WI38 (cell line): Measurements from ENCODE around the gene CHRM1.

Experiments used
- H3K4me3 ChIP-seq: 2 replicates; pipeline ENCODE4 v1.5.1; 2011; ENCODE audit warnings: low read depth, mild to moderate bottlenecking, control low read depth, low read length
- CTCF ChIP-seq: IDR thresholded peaks from 2 replicates; pipeline ENCODE4 v1.5.1; 2012; ENCODE audit warnings: low read depth, mild to moderate bottlenecking, control low read depth, low read length

CHRM1 gene, protein sequence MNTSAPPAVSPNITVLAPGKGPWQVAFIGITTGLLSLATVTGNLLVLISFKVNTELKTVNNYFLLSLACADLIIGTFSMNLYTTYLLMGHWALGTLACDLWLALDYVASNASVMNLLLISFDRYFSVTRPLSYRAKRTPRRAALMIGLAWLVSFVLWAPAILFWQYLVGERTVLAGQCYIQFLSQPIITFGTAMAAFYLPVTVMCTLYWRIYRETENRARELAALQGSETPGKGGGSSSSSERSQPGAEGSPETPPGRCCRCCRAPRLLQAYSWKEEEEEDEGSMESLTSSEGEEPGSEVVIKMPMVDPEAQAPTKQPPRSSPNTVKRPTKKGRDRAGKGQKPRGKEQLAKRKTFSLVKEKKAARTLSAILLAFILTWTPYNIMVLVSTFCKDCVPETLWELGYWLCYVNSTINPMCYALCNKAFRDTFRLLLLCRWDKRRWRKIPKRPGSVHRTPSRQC

GRCh38 chr11:62921201-62921572 lies at the start of gene CHRM1:
Gene CHRM1 (minus strand): TSS chr11:62921363. CDS start chr11:62911100, 10,263 bp downstream.
- no peak within 1 kb of the TSS for H3K4me3 ChIP-seq
- TF ChIP-seq CTCF = no peak

- no peak for TF ChIP-seq CTCF
- H3K4me3 ChIP-seq = no peak overlapping the region
Measured at GRCh38 chr11:62965574-62965973, 44.4 kb upstream of the CHRM1 start.

GRCh38 chr11:62962391-62962790 lies 41.2 kb upstream of the CHRM1 start:
- no peak overlapping the region for H3K4me3 ChIP-seq
- TF ChIP-seq CTCF = no peak

DNA sequence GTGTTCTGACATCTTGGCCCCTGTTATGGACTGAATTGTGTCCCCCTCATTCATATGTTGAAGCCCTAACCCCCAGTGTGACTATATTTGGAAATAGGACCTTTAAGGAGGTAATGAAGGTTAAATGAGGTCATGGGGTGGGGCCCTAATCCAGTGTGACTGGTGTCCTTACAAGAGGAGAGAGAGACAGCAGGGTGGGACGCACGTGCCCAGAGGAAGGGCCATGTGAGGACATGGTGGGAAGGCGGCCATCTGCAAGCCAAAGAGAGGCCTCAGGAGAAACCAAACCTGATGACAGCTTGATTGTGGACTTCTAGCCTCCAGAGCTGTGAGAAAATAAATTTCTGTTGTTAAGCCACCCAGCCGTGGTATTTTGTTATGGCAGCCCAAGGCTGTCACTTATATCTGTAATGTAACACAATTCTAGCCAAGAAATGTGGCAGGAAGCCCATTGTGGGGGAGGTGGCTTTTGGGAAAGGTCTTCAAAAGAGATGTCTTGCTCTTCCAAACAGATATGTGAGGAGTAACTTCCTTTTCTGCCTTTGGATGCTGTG lies 39.9 kb upstream of the CHRM1 start:
- H3K4me3 ChIP-seq = no peak overlapping the region
- no peak for TF ChIP-seq CTCF

- H3K4me3 ChIP-seq = no peak overlapping the region
- TF ChIP-seq CTCF = no peak
Measured at GRCh38 chr11:62959422-62959980, 38.3 kb upstream of the CHRM1 start.

DNA sequence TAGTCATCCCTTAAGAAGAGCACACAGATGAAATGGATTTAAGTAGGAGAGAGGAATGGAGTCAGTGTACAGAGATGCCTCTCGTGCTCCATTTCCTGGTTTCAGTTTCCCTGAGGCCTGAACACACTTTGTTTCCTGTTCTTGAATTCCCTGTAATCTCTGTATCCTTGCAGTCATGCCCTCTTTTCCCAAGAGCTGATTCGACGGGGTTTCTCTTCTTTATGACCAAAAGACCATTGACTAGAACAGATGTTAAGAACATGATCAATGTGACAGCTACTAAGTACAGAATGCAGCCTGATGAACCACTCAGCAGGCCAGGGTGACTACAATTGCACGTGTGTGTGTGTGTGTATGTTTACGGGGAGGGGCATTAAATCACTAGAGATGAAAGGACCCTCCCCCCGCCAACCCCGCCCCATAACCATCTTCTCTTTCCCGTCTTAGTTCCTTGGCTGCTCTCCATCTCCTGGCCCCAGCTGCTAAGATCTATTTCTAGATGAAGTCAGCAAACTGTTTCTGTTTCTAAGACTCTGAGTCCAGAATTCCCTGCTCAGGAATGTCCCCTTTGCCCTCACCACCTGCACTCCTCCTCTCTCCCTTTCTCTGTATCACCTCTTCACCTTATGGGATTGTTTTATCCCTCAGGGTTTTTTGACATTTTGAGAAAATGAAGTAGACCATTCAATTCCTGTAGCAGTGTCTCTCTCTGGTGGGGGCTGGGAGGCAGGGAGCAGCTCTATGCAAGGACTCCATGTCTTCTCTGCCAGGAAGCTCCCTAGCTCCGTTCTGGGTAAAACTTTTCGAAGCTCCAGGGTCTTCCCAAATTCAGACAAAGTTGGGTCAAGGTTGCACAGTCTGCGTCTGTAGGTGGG lies 37.6 kb upstream of the CHRM1 start:
- TF ChIP-seq CTCF = no peak
- no peak overlapping the region for H3K4me3 ChIP-seq

DNA sequence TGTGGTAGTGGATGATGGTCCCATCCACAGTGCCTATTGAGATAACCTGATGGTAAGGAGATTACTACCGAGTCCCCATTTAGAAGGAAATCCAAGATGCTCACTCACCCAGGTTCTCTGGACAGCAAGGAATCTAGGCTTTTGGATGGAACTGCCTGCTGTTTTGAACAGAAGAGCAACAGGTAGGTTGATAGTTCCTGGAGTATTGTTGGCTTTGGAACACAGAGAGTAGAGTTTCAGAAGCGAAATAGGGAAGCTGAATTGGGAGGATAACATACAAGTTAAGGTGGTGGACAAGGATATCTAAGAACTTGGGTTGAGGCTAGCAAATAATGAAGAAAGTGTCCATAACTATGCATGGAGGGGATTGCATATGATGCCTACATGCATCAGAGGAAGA lies 36.0 kb upstream of the CHRM1 start:
- no peak for TF ChIP-seq CTCF
- H3K4me3 ChIP-seq = no peak overlapping the region
